Transverse colon (tissue), 4 donors: ENCODE data around the gene CYB561.

Experiments used
- EP300 ChIP-seq: sonication (generic); formaldehyde crosslinking; IDR thresholded peaks from one replicate; pipeline ENCODE4 v1.6.1; 2017; ENCODE audit warnings: antibody characterized with exemption, low read depth
- POLR2A ChIP-seq: fragments of 450-650 bp; IDR thresholded peaks from one replicate; pipeline ENCODE4 v1.6.1; 2016; ENCODE audit warnings: antibody characterized with exemption, mild to moderate bottlenecking, moderate library complexity
- POLR2AphosphoS5 ChIP-seq, 3 donors: sonication (generic); formaldehyde crosslinking; IDR thresholded peaks; one replicate each; pipeline ENCODE4 v1.6.1; 2016; ENCODE audit warnings: antibody characterized with exemption in 3 of 3
- TF ChIP-seq, protein P1 (sequence below), 5 experiments: fragments of 200-600 bp in 3 of 5; fragments of 450-650 bp in 2 of 5; sonication (generic) in 3 of 5; IDR thresholded peaks; 1 replicate in 2 of 5; 2 replicates in 3 of 5; pipeline ENCODE4 v1.5.1; 2016 to 2017; ENCODE audit warnings: antibody characterized with exemption in 5 of 5, inconsistent platforms in 3 of 5, mild to moderate bottlenecking in 2 of 5, moderate library complexity in 1 of 5

DNA sequence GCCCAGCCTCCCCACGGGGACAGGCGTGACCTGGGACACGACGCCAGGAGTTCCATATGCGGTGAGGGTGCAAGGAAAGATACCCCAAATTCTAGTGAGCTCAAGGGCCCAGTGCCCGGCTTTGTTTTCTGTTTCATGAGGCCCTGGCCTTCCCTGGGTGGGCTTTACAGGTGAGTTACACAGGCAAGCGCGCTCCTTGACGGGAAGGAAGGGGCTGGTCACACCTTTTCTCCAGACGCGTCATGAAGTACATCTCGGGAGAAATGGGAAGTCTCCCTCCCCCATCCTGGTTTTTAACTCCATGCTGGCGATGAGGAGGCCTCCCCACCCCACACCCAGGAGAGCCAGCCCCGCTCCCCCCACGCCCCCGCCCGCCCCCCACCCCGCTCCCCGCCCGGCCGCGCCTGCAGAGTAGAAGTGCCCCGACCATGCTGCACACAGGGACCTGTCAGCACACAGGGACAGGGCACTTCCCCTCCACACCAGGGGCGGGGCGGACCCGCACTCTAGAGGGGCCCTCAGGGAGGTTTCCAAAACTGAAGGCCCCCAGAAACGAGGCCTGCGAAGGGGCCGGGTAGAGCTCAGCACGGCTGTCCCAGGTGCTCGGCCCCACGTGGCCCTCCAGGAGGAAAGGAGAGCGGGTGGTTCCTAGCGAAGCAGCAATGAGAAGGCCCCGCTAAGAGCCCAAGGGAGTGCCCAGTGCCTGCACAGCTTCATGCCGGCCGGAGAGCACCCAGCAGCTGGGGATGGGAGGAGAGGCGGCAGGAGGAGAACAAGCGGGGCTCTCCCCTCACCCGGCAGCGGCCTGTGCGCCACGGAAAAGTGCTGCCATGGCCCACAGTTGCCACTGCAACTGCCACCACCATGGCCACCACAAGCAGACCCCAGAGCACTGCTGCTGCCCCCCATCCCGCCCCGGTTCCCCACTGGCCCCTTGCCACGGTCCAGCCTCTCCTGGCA, 7.7 kb downstream of the CYB561 start:
- TF ChIP-seq, protein P1, sequence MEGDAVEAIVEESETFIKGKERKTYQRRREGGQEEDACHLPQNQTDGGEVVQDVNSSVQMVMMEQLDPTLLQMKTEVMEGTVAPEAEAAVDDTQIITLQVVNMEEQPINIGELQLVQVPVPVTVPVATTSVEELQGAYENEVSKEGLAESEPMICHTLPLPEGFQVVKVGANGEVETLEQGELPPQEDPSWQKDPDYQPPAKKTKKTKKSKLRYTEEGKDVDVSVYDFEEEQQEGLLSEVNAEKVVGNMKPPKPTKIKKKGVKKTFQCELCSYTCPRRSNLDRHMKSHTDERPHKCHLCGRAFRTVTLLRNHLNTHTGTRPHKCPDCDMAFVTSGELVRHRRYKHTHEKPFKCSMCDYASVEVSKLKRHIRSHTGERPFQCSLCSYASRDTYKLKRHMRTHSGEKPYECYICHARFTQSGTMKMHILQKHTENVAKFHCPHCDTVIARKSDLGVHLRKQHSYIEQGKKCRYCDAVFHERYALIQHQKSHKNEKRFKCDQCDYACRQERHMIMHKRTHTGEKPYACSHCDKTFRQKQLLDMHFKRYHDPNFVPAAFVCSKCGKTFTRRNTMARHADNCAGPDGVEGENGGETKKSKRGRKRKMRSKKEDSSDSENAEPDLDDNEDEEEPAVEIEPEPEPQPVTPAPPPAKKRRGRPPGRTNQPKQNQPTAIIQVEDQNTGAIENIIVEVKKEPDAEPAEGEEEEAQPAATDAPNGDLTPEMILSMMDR (IDR thresholded peaks at IDR 0.05), result no peak
- no peak for TF ChIP-seq POLR2AphosphoS5 (IDR thresholded peaks at IDR 0.05)
- no peak for TF ChIP-seq POLR2A
- no peak for TF ChIP-seq EP300
